Erythroblast (primary cell): ENCODE results near the gene R3HDM4.
"Not testable (repeated sequence)": the region's sequence is repeated elsewhere in the genome, so short reads cannot be mapped to it uniquely, and the experiment has no call there.

Experiments used
- DNase-seq, 2 experiments: peaks; one replicate each; lab custom pipeline; 2025; lab: John Stamatoyannopoulos, UW
- GATA1 ChIP-seq: IDR thresholded peaks from 2 replicates; pipeline ENCODE4 v1.6.1; 2011; ENCODE audit warnings: low read depth, mild to moderate bottlenecking, control low read depth, low read length, moderate library complexity
- POLR2A ChIP-seq: IDR thresholded peaks from 2 replicates; pipeline ENCODE4 v1.6.1; 2011; ENCODE audit warnings: mild to moderate bottlenecking, low read length

Gene R3HDM4

DNA sequence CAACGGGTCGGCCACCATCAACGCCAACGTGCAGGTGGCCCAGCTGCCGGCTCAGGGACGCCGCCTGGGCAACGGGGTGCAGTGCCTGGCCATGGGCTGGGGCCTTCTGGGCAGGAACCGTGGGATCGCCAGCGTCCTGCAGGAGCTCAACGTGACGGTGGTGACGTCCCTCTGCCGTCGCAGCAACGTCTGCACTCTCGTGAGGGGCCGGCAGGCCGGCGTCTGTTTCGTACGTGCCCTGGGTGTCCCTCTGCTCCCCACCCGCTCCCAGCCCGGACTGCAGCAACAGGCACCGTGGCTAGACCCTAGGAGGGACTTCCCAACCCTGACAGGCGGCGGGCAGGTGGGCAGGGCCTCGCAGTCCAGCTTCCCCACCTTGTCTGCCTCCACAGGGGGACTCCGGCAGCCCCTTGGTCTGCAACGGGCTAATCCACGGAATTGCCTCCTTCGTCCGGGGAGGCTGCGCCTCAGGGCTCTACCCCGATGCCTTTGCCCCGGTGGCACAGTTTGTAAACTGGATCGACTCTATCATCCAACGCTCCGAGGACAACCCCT lies 57.4 kb downstream of the R3HDM4 start:
- TF ChIP-seq POLR2A = no peak
- no peak for TF ChIP-seq GATA1
- no peak for DNase-seq

DNA sequence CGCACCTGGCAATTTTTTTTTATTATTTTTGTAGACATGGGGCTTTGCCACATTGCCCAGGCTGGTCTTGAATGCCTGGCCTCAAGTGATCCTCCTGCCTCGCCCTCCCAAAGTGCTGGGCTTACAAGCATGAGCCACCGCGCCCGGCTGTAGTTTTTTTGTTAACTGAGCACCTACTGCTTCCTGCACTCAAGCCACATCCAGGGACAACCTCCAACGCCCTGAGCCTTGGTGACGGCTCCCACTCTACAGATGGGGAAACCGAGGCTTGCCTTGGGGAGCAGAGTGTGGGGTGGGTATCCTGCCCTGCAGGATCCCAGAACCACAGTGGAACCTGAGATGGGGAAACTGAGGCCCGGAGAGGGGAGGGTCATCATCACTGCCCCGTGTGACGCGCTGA lies 57.9 kb downstream of the R3HDM4 start:
- no peak for DNase-seq
- no peak for TF ChIP-seq POLR2A
- TF ChIP-seq GATA1 = no peak

DNA sequence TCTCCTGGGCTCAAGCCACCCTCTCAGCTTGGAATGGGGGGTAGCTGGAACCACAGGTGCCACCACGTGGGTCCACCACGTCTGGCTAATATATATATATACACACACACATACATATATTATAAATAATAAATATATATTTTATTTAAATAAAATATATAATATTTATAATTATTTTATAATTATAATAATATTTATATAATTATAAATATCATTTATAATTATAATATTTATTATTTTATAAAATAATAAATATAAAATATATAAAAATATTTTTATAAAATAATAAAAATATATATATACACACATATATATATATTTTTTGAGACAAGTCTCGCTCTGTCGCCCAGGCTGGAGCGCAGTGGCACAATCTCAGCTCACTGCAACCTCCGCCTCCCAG lies 58.5 kb downstream of the R3HDM4 start:
- DNase-seq = no peak
- no peak for TF ChIP-seq POLR2A
- no peak for TF ChIP-seq GATA1

DNA sequence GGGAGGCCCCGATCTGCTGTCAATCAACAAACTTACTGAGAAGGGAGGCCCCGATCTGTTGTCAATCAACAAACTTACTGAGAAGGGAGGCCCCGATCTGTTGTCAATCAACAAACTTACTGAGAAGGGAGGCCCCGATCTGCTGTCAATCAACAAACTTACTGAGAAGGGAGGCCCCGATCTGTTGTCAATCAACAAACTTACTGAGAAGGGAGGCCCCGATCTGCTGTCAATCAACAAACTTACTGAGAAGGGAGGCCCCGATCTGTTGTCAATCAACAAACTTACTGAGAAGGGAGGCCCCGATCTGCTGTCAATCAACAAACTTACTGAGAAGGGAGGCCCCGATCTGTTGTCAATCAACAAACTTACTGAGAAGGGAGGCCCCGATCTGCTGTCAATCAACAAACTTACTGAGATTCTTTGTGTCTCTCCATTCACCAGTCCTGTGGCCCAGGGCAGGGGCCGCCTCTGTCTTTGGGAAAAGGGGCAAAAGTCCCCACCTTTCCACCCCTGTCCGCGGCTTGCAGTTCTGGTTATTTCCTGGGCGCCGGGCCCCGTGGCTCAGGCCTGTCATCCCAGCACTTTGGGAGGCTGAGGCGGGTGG lies 59.3 kb downstream of the R3HDM4 start:
- DNase-seq = not testable (repeated sequence)

DNA sequence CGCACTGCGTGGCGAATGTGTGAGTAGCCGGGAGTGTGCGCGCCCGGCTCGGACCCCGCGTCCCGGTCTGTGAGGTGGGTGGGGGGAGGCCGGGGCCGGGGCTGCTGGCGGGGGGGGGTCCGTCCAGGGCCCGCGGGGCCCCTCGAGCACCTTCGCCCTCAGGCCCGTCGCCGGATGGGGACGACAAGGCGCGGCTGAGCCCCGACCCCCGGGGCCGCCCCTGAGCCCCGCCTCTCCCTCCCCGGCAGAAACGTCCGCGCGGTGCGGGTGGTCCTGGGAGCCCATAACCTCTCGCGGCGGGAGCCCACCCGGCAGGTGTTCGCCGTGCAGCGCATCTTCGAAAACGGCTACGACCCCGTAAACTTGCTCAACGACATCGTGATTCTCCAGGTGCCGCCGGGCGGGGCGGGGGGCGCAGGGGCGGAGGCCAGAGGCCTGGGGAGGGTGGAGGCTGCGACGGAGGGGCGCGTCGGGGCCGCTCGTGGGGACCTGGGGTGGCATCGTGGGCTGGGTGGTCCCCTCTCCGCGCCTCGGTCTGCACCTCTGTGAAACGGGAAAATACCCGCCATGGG lies 59.9 kb downstream of the R3HDM4 start:
- no peak for TF ChIP-seq GATA1
- TF ChIP-seq POLR2A = no peak

DNA sequence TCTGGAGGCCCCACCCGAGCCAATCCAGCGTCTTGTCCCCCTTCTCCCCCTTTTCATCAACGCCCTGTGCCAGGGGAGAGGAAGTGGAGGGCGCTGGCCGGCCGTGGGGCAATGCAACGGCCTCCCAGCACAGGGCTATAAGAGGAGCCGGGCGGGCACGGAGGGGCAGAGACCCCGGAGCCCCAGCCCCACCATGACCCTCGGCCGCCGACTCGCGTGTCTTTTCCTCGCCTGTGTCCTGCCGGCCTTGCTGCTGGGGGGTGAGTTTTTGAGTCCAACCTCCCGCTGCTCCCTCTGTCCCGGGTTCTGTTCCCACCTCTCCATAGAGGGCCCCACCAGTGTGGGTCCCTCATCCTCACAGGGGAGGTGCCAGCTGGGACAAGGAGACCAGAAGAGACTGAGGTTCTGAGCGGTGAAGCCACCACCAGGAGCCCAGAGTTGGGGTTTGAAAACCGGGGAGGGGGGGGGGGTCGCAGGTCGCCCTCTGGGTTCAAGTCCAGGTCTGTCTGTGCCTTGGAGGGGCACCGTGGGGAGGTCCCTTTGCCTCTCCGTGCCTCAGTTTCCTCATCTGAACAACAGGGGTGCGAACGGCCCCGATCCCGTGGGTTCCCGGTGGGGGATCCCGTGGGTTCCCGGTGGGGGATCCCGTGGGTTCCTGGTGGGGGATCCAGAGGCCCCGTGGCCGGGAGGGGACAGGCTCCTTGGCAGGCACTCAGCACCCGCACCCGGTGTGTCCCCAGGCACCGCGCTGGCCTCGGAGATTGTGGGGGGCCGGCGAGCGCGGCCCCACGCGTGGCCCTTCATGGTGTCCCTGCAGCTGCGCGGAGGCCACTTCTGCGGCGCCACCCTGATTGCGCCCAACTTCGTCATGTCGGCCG lies 60.6 kb downstream of the R3HDM4 start, which contains the start of gene ELANE:
TSS of gene ELANE (plus strand) at position 168 of the 878 bp plus-strand sequence. CDS start at position 194, 26 bp downstream.
- TF ChIP-seq GATA1 = no peak
- TF ChIP-seq POLR2A = no peak
- no peak for DNase-seq

More for the DNA sequence above, 59.9 kb downstream of the R3HDM4 start:
- no peak for DNase-seq

DNA sequence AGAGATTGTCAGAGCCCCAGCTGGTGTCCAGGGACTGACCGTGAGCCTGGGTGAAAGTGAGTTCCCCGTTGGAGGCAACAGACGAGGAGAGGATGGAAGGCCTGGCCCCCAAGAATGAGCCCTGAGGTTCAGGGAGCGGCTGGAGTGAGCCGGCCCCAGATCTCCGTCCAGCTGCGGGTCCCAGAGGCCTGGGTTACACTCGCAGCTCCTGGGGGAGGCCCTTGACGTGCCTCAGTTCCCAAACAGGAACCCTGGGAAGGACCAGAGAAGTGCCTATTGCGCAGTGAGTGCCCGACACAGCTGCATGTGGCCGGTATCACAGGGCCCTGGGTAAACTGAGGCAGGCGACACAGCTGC lies 62.1 kb downstream of the R3HDM4 start:
- no peak for DNase-seq
- TF ChIP-seq GATA1 (no peak), POLR2A (no peak)

DNA sequence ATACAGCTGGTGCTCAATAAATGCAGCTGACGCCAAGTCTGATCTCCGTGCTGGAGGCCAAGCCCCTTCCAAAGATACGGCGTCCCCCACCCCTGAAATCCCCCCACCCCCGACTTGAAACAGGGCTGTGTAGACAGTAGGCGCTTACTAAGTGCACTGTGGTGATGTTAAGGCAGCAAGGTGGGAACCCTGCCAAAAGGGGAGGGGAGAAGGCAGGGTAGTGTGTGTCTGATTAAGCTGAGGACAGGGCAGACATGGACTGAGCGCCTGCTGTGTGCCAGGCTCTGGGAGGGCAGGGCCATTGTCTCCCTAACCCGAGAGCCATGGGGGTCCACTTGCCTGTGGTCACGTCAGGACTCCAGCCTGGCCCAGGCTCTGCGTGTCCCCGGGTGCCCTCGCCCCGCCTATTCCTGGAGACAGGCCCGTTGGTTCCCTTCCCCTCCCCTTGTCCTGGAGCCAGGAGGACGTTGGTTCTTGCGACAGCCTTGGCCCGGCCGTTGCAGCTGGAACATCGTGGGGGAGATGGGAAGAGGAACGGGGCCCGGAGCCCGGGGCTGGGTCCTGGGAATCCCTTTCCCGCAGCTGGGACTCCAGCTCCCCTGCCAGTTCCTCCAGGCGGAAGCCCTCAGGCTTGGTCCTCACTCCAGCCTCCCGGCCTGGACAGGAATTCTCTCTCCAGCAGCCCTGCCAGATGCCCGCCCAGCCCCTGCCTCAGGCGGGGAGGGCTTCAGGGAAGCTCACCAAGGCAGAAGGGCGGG lies 62.6 kb downstream of the R3HDM4 start:
- DNase-seq = peak; percentile 58 to 66
- TF ChIP-seq GATA1 = no peak
- TF ChIP-seq POLR2A = no peak

DNA sequence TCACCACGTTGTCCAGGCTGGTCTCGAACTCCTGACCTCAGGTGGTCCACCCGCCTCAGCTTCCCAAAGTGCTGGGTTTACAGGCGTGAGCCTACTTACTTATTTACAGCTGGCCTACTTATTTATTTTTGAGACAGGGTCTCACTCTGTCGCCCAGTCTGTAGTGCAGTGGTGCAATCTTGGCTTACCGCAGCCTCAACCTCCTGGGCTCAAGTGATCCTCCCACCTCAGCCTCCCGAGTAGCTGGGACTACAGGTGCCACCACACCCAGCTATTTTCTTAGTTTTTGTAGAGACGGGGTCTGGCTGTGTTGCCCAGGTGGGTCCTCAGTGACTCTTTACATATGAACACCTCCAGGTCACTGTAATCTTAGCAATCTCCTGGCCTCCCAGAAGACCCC lies 63.8 kb downstream of the R3HDM4 start:
- not testable (repeated sequence) for DNase-seq

DNA sequence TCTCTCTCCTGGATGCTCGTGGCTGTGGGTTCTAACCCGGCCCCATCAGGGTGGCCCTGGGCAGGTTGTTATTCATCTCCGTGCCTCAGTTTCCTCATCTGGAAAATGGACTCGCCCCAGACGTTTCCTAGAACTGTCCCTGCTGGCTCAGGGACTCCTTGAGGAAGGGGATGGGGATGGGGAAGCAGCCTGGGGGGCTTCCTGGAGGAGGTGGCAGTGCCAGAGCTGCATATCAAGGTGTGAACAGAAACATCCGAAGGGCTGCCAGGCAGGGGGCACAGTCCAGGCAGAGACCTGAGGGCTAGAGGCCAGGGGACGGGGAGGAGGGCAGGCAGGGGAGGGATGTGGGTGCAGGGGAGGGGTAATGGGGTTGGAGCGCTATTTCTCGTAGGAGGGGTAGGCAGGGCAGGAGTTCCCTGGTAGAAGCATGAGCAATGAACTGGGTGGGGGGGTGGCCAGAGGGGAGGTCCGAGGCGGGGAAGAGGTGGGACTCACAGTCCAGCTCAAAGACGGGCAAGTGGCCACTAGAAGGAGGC lies 64.6 kb downstream of the R3HDM4 start:
- no peak for DNase-seq
- TF ChIP-seq POLR2A = no peak
